HG02938 (cell line): ENCODE data around the gene ABT1.

Experiments used
- ATAC-seq: cut with Tn5 transposase; IDR thresholded peaks from one replicate; pipeline ENCODE4 v1.9.1; 2021; ENCODE audit warnings: mild to moderate bottlenecking, moderate library complexity; ENCODE audit not compliant: unreplicated experiment

ABT1 gene

GRCh38 chr6:26571592-26572296, 25.0 kb upstream of the ABT1 start:
- ATAC-seq: no peak

- ATAC-seq: no peak
These were observed 21.2 kb upstream of the ABT1 start for GRCh38 chr6:26575494-26575939.

GRCh38 chr6:26576407-26576843, 20.3 kb upstream of the ABT1 start:
- ATAC-seq: no peak

GRCh38 chr6:26576929-26577719, 19.6 kb upstream of the ABT1 start:
- ATAC-seq: no peak

- no peak for ATAC-seq
These were observed 19.1 kb upstream of the ABT1 start for GRCh38 chr6:26577720-26578072.

- ATAC-seq: no peak
These were observed 18.5 kb upstream of the ABT1 start for GRCh38 chr6:26578279-26578678.

GRCh38 chr6:26578741-26579140, 18.0 kb upstream of the ABT1 start:
- no peak for ATAC-seq

GRCh38 chr6:26581164-26581915, 15.4 kb upstream of the ABT1 start:
- ATAC-seq: no peak

GRCh38 chr6:26588965-26589364, 7.8 kb upstream of the ABT1 start:
- ATAC-seq: no peak

GRCh38 chr6:26592649-26593048, 4.1 kb upstream of the ABT1 start:
- no peak for ATAC-seq

- no peak for ATAC-seq
These were observed 3.2 kb upstream of the ABT1 start for GRCh38 chr6:26593278-26594130.

- no peak for ATAC-seq
These were observed 2.6 kb upstream of the ABT1 start for GRCh38 chr6:26594131-26594498.

- ATAC-seq: no peak
These were observed 1.8 kb upstream of the ABT1 start for GRCh38 chr6:26594730-26595632.

- ATAC-seq: no peak
These were observed 984 bp upstream of the ABT1 start for GRCh38 chr6:26595669-26596269.

GRCh38 chr6:26597389-26597766, 625 bp downstream of the ABT1 start:
- no peak for ATAC-seq

- no peak for ATAC-seq
These were observed 1.1 kb downstream of the ABT1 start for GRCh38 chr6:26597821-26598220.

- ATAC-seq: no peak
These were observed 1.5 kb downstream of the ABT1 start for GRCh38 chr6:26598267-26598666.

- no peak for ATAC-seq
These were observed 2.4 kb downstream of the ABT1 start for GRCh38 chr6:26599134-26599533.

GRCh38 chr6:26599591-26599990, 2.8 kb downstream of the ABT1 start:
- ATAC-seq: no peak
